Measurements from ENCODE around the gene AAK1. TPM values are rescaled to one million over a fixed set of nuclear protein-coding genes. Genes with fewer than 3 reads are reported as not detected.

AAK1 gene
- total RNA-seq, 1 experiment from 2014 or later: 75.8 TPM

GRCh38 chr2:69514819-69515218 lies 128.7 kb downstream of the AAK1 start:
- POLR2A ChIA-PET: no interaction called here
- no peaks in the 10 kb centered on the region for H3K4me1 Mint-ChIP-seq (ENCODE audit: insufficient read depth, unreplicated experiment)
- no peak overlapping the region for H3K4me3 Mint-ChIP-seq (ENCODE audit: unreplicated experiment)
- no peak for DNase-seq (ENCODE audit: unreplicated experiment)
- intact Hi-C loops (cut with micrococcal nuclease): no loop called here
- no peak for TF ChIP-seq CTCF (IDR thresholded peaks at IDR 0.05; ENCODE audit: unreplicated experiment)
- BruUV-seq (replicated peaks): no TSS peak
- no peaks in the 10 kb centered on the region for H3K9me3 Mint-ChIP-seq (ENCODE audit: unreplicated experiment)
- no peaks in the 10 kb centered on the region for H3K27me3 Mint-ChIP-seq (ENCODE audit: insufficient read depth, unreplicated experiment)
- peaks cover 78% of the 10 kb centered on the region for H3K36me3 Mint-ChIP-seq (ENCODE audit: insufficient read depth, unreplicated experiment)
- CTCF ChIA-PET: no interaction called here
- no peak overlapping the region for H3K27ac Mint-ChIP-seq (ENCODE audit: low read depth, unreplicated experiment)

- H3K36me3 Mint-ChIP-seq (ENCODE audit: insufficient read depth, unreplicated experiment): peaks cover 74% of the 10 kb centered on the region
- BruUV-seq (replicated peaks): no TSS peak
- no peaks in the 10 kb centered on the region for H3K4me1 Mint-ChIP-seq (ENCODE audit: insufficient read depth, unreplicated experiment)
- H3K9me3 Mint-ChIP-seq (ENCODE audit: unreplicated experiment): no peaks in the 10 kb centered on the region
- intact Hi-C loops (cut with micrococcal nuclease): no loop called here
- H3K4me3 Mint-ChIP-seq (ENCODE audit: unreplicated experiment): no peak overlapping the region
- no peak overlapping the region for H3K27ac Mint-ChIP-seq (ENCODE audit: low read depth, unreplicated experiment)
- no peaks in the 10 kb centered on the region for H3K27me3 Mint-ChIP-seq (ENCODE audit: insufficient read depth, unreplicated experiment)
- ChIA-PET POLR2A (no interaction called here), CTCF (no interaction called here)
- DNase-seq (ENCODE audit: unreplicated experiment): peak; percentile 4
- TF ChIP-seq CTCF (IDR thresholded peaks at IDR 0.05; ENCODE audit: unreplicated experiment): no peak
These were observed 129.1 kb downstream of the AAK1 start for GRCh38 chr2:69514406-69514805.

- ChIA-PET CTCF (interaction anchor here (0.6 to 0.7 kb wide), 2 partner anchors 11 to 58 kb away, joined by 3 to 4 read pairs; no protein-coding TSS in a partner anchor), POLR2A (no interaction called here)
- BruUV-seq (replicated peaks): no TSS peak
These were observed 131.1 kb downstream of the AAK1 start for GRCh38 chr2:69512446-69512845.

GRCh38 chr2:69510204-69510603 lies 133.3 kb downstream of the AAK1 start:
- peaks cover 59% of the 10 kb centered on the region for H3K36me3 Mint-ChIP-seq (ENCODE audit: insufficient read depth, unreplicated experiment)
- DNase-seq (ENCODE audit: unreplicated experiment): no peak
- ChIA-PET POLR2A (no interaction called here), CTCF (no interaction called here)
- BruUV-seq (replicated peaks): no TSS peak
- intact Hi-C loops (cut with micrococcal nuclease): no loop called here
- H3K27me3 Mint-ChIP-seq (ENCODE audit: insufficient read depth, unreplicated experiment): no peaks in the 10 kb centered on the region
- no peaks in the 10 kb centered on the region for H3K9me3 Mint-ChIP-seq (ENCODE audit: unreplicated experiment)
- no peak overlapping the region for H3K4me3 Mint-ChIP-seq (ENCODE audit: unreplicated experiment)
- H3K4me1 Mint-ChIP-seq (ENCODE audit: insufficient read depth, unreplicated experiment): no peaks in the 10 kb centered on the region
- TF ChIP-seq CTCF (IDR thresholded peaks at IDR 0.05; ENCODE audit: unreplicated experiment): no peak
- no peak overlapping the region for H3K27ac Mint-ChIP-seq (ENCODE audit: low read depth, unreplicated experiment)

More at GRCh38 chr2:69512446-69512845, 131.1 kb downstream of the AAK1 start:
- Mint-ChIP-seq H3K4me3 (ENCODE audit: unreplicated experiment) (no peak overlapping the region), H3K27ac (ENCODE audit: low read depth, unreplicated experiment) (no peak overlapping the region), H3K36me3 (ENCODE audit: insufficient read depth, unreplicated experiment) (peaks cover 72% of the 10 kb centered on the region), H3K4me1 (ENCODE audit: insufficient read depth, unreplicated experiment) (no peaks in the 10 kb centered on the region), H3K9me3 (ENCODE audit: unreplicated experiment) (no peaks in the 10 kb centered on the region), H3K27me3 (ENCODE audit: insufficient read depth, unreplicated experiment) (no peaks in the 10 kb centered on the region)
- intact Hi-C loops (cut with micrococcal nuclease): no loop called here
- no peak for TF ChIP-seq CTCF (IDR thresholded peaks at IDR 0.05; ENCODE audit: unreplicated experiment)
- DNase-seq (ENCODE audit: unreplicated experiment): no peak

Data from MCF 10A (cell line).